Epithelial cell of esophagus (primary cell): ENCODE data around the gene METTL1.

Experiments used
- DNase-seq: peaks from one replicate; pipeline ENCODE4 v3.0.0; 2010; ENCODE audit warnings: low read depth
- H3K4me3 ChIP-seq: 2 replicates; pipeline ENCODE4 v1.5.1; 2011; ENCODE audit warnings: mild to moderate bottlenecking, low read length, control low read depth
- TF ChIP-seq, protein P1 (sequence below): IDR thresholded peaks from 2 replicates; pipeline ENCODE4 v1.5.1; 2011; ENCODE audit warnings: low read depth, mild to moderate bottlenecking, low read length, control low read depth, inconsistent platforms; ENCODE audit not compliant: insufficient read depth; ENCODE audit errors: missing control alignments

The METTL1 gene

DNA sequence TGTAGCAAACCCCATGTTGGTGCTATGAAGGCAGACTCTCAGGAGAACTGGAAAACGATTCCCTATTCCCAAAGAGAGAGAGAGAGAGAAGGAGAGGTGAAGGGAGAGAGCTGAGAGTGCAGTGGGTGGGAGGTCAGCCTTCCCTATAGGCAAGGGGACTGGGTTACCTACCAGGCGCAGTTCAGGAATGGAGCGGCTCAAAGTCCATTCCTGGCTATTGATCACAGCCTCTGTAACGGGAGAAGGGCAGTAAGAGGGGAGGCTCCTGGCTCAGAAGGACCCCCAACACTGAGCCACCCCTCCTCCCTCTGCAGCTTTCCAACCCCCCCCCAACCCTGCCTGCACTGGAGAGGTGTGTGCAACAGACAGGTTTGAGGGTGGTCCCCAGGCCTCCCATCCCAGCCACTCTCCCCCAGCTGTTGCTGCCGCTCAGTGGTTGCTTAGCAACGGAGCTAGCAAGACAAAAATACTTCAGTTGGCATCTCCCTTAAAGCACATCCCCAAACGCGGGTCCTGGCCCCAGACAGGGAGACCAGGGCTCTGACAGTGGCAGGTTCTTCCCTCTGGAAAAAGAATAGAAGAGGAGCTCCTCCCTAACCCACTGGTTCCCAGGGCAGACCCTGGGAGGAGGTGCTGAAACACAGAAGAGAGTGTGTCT lies 36.6 kb downstream of the METTL1 start:
- TF ChIP-seq, protein P1, sequence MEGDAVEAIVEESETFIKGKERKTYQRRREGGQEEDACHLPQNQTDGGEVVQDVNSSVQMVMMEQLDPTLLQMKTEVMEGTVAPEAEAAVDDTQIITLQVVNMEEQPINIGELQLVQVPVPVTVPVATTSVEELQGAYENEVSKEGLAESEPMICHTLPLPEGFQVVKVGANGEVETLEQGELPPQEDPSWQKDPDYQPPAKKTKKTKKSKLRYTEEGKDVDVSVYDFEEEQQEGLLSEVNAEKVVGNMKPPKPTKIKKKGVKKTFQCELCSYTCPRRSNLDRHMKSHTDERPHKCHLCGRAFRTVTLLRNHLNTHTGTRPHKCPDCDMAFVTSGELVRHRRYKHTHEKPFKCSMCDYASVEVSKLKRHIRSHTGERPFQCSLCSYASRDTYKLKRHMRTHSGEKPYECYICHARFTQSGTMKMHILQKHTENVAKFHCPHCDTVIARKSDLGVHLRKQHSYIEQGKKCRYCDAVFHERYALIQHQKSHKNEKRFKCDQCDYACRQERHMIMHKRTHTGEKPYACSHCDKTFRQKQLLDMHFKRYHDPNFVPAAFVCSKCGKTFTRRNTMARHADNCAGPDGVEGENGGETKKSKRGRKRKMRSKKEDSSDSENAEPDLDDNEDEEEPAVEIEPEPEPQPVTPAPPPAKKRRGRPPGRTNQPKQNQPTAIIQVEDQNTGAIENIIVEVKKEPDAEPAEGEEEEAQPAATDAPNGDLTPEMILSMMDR, result no peak
- no peak for DNase-seq
- no peak overlapping the region for H3K4me3 ChIP-seq

DNA sequence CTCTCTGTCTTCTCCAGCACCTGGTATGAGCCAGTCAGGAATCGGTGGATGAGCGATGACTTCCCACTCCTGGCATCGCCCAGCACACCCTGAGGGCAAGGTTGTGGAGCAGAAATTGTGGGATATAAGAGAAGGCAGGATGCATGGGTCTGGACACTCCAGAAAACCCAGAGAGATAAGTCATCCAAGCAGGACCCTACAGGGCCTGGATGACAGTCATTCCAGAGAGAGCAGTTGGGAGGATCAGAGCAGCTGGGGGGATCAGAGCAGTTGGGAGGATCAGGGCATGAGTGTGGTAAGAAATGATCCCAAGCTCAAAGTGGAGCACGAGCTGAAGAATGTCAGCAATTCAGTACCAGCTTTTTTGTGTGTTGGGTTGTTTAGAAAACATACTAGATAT lies 37.3 kb downstream of the METTL1 start:
- no peak overlapping the region for H3K4me3 ChIP-seq
- DNase-seq, result peak; percentile 32
- TF ChIP-seq, protein P1, result no peak

DNA sequence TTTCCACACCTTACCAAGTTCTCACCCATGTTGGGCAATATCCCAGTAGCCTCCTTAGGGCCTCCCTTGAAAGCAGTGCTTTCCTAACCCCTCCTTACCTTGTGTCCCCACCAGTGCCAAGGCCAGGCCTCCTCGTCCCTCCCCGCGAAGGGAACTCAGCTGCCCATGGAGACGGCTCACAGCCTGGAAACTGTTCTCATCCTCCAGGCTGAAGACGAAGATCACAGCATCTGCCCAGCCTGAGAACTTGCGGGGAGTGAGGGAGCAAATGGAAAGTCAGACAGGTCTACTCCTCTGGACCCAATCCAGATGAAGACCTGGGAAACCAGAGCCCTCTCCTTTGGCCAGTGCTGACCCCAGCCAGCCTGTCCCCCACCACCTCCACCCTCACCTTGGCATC lies 38.0 kb downstream of the METTL1 start:
- H3K4me3 ChIP-seq, result no peak overlapping the region
- DNase-seq, result no peak
- TF ChIP-seq, protein P1, result no peak

DNA sequence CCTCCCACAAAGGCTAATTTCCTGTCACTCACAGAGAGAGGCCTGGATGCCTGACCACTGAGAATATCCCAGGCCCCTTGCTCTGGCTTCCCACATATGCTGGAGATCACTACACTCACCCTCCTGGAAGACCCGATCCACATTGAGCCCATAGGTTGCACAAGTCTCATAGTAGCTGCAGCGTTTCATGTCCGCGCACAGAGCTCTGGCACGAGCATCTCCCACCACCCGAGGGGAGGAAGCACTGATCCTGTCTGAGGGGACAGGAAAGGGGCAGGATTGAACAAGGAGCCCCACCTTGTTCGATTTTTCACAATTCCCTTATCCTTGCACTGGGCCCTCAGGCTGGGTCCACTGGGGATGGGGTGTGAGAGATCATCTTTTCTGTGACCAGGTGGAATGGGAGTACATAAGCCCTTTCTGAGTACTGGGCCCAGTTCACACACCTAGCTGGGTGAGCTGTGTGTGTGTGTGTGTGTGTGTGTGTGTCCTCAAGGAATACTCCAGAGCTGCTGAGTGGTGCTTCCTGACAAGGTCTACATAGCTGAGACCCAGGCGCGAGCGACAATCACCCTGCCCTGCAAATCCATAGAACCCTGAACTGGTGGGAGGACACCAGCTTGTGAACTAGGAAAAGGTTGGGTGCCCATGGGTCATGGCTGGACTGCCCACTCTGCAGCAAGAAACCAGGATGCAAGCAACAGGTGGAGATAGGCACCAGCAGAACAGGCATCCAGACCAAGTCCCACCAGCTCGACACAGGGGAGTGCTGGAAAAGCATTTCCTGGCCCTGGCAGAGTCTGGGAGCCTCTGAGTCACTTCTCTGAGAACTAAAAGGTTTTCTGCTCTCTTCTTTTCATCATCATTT lies 38.9 kb downstream of the METTL1 start:
- no peak overlapping the region for H3K4me3 ChIP-seq
- DNase-seq, result no peak
- TF ChIP-seq, protein P1, result no peak

DNA sequence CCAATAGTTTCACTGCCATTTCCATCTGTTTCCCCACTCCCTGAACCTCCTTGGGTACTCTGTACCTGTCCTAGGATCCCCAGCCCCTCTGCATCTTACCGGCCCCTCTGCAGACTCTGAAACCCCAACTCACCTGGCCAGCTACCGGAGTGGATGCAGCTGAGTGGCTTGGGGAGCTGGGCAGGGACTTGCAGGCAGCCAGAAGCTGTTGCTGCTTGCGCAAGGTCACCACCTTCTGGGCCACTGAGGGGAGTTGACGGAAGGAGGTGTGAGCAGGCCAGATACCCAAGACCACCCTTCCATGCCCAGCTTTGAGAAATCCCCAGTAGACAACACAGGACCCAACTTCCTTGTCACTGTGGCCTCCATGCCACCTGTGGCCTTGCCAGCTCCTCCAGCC lies 39.6 kb downstream of the METTL1 start:
- TF ChIP-seq, protein P1, result no peak
- no peak for DNase-seq
- no peak overlapping the region for H3K4me3 ChIP-seq

DNA sequence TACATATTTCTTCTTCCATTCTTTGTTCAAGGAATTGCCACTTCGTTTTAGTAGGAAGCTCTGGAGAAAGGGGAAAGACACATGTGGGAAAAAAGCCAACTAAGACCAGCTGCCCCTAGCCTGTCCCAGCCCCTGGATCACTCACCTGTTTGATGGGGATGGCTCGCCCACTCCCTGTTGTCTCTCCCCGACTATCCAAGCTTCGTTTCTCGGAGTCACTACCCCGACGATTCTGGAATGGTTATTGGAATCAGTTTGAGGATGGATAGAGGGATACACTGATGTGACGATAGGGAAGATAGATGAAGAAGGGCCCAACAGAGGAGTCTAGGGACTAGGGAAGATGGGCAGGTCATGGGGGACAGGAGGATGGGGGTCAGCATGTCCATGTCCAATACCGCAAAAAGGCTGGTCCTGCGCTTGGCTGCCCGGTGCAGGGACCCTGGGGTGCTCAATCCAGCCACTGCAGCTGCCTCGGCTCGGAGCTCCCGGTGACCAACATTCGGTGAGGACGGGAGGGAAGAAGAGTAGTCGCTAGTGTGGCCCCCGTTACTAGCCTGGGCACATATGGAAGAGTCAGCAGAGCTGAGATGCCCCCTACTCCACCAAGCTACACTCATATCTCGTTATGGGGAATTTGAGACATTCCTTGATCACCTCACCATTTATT lies 40.4 kb downstream of the METTL1 start:
- TF ChIP-seq, protein P1, result no peak
- no peak for DNase-seq
- H3K4me3 ChIP-seq, result no peak overlapping the region
